ENCODE results near the gene JUND.

The JUND gene

DNA sequence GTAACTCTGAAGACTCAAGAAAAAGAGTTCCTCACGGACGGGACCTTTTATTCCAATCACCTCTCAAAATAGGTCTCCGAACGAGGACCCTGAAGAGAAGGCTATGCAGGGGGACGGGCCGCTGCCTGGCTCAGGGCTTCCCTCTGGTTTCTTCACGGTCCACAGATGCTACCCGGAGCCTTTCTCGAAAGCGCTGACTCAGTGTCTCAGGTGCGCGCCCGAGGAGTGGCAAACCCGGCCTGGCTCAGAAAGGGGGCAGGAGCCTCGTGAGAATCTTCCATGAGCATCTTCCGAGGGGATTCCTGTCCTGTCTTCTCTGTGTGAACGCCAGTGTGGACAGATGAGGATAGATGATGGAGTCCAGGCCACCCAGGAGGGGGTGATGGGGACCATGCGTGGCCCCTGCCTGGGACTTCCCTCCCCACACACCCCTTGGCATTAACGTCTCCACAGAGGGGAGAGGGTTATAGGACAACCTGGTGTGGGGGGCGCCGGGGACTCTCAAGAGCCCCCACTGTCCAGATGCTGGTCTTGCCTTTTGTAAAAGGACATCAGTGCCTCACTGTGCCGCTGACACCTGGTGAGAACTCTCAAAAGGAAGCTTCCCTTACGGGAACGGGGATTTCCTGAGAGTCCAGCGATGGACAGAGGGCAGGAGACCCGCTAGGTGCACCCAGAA lies 24.9 kb upstream of the JUND start:
- H3K4me3 ChIP-seq (replicated peaks; ENCODE audit: insufficient read depth, low read length) = no peak overlapping the region
- TF ChIP-seq POLR2AphosphoS5 (IDR thresholded peaks at IDR 0.05; ENCODE audit: low read depth) (no peak; the same call in 1 of the 2 replicates), CTCF (IDR thresholded peaks at IDR 0.05; ENCODE audit: insufficient read depth, low read length) (no peak), SPI1 (IDR thresholded peaks at IDR 0.05; ENCODE audit: borderline replicate concordance, low read depth) (no peak), GABPA (IDR thresholded peaks at IDR 0.05; ENCODE audit: low read depth) (no peak), REST (IDR thresholded peaks at IDR 0.05; ENCODE audit: insufficient replicate concordance, low read depth) (no peak)
- no peak for DNase-seq (ENCODE audit: low read depth in 1 of 2, low spot score in 1 of 2)
- no peak overlapping the region for H3K27ac ChIP-seq (replicated peaks)
- no peaks in the 10 kb centered on the region for H3K27me3 ChIP-seq (ENCODE audit: insufficient read depth, poor library complexity, severe bottlenecking)

GRCh38 chr19:18304458-18305310 lies 23.3 kb upstream of the JUND start:
- Histone ChIP-seq H3K27me3 (ENCODE audit: insufficient read depth, poor library complexity, severe bottlenecking) (no peaks in the 10 kb centered on the region), H3K27ac (replicated peaks) (peak overlapping the region; percentile 85), H3K4me3 (replicated peaks; ENCODE audit: insufficient read depth, low read length) (peak overlapping the region; percentile 7)
- TF ChIP-seq POLR2AphosphoS5 (IDR thresholded peaks at IDR 0.05; ENCODE audit: low read depth) (peak; percentile 45), REST (IDR thresholded peaks at IDR 0.05; ENCODE audit: insufficient replicate concordance, low read depth) (no peak)
- peak; percentile 67 to 81 for DNase-seq (ENCODE audit: low read depth in 1 of 2, low spot score in 1 of 2)

DNA sequence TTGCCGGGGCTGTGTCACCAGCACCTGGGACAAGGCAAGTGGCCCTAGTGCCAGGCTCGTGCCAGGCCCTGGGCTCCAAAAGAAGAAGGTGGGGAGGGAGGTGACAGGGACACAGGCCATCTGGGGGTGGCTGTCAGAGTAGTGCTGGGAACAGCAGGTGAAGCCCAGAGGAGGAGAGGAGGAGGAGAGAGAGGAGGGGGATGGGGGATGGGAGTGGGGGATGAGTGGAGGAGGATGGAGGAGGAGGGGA lies 22.7 kb upstream of the JUND start:
- peak overlapping the region; percentile 85 for H3K27ac ChIP-seq (replicated peaks)
- peak in 1 of 2 experiments; percentile 18 for DNase-seq (ENCODE audit: low read depth in 1 of 2, low spot score in 1 of 2)
- H3K27me3 ChIP-seq (ENCODE audit: insufficient read depth, poor library complexity, severe bottlenecking) = no peaks in the 10 kb centered on the region
- TF ChIP-seq SPI1 (IDR thresholded peaks at IDR 0.05; ENCODE audit: borderline replicate concordance, low read depth) (no peak), CTCF (IDR thresholded peaks at IDR 0.05; ENCODE audit: insufficient read depth, low read length) (no peak), POLR2AphosphoS5 (IDR thresholded peaks at IDR 0.05; ENCODE audit: low read depth) (no peak), REST (IDR thresholded peaks at IDR 0.05; ENCODE audit: insufficient replicate concordance, low read depth) (no peak), GABPA (IDR thresholded peaks at IDR 0.05; ENCODE audit: low read depth) (no peak)
- peak overlapping the region; percentile 7; the same call in 1 of the 2 replicates for H3K4me3 ChIP-seq (replicated peaks; ENCODE audit: insufficient read depth, low read length)

Data from HL-60 (cell line).